Osteocyte (in vitro differentiated cells): Measurements from ENCODE around the gene SGCD. TPM values are rescaled to one million over a fixed set of nuclear protein-coding genes. Genes with fewer than 3 reads are reported as not detected.
A peak's percentile ranks its signal among the peaks of the same experiment; 100 is the strongest.

Source experiments
- DNase-seq: peaks from one replicate; pipeline ENCODE4 v3.0.0; 2021; ENCODE audit warnings: mixed read lengths; ENCODE audit not compliant: unreplicated experiment; ENCODE audit errors: extremely low spot score
- H3K27ac Mint-ChIP-seq: one replicate; pipeline ENCODE4 v1.8.0; 2021; ENCODE audit warnings: mild to moderate bottlenecking, mixed read lengths; ENCODE audit not compliant: unreplicated experiment
- H3K27me3 Mint-ChIP-seq: one replicate; pipeline ENCODE4 v1.8.0; 2021; ENCODE audit warnings: mixed read lengths; ENCODE audit not compliant: unreplicated experiment
- H3K36me3 Mint-ChIP-seq: one replicate; pipeline ENCODE4 v1.8.0; 2021; ENCODE audit warnings: mixed read lengths; ENCODE audit not compliant: unreplicated experiment
- H3K4me1 Mint-ChIP-seq: one replicate; pipeline ENCODE4 v1.8.0; 2021; ENCODE audit warnings: mixed read lengths; ENCODE audit not compliant: unreplicated experiment
- H3K4me3 Mint-ChIP-seq: one replicate; pipeline ENCODE4 v1.8.0; 2021; ENCODE audit warnings: mild to moderate bottlenecking, moderate library complexity, mixed read lengths; ENCODE audit not compliant: unreplicated experiment
- H3K9me3 Mint-ChIP-seq: one replicate; pipeline ENCODE4 v1.8.0; 2021; ENCODE audit warnings: mixed read lengths; ENCODE audit not compliant: unreplicated experiment
- total RNA-seq: library from RNA; stranded (reverse); gene quantifications from 2 replicates; pipeline ENCODE4 v1.2.1, GENCODE V29; 2021
- TF ChIP-seq, protein P1 (sequence below): fragments of 200-600 bp; sonication (generic); IDR thresholded peaks from 2 replicates; pipeline ENCODE4 v1.5.0; 2021; ENCODE audit warnings: antibody characterized with exemption, mild to moderate bottlenecking, moderate library complexity

Gene SGCD
- total RNA-seq, 1 donor from 2014 or later = 13.1 TPM

DNA sequence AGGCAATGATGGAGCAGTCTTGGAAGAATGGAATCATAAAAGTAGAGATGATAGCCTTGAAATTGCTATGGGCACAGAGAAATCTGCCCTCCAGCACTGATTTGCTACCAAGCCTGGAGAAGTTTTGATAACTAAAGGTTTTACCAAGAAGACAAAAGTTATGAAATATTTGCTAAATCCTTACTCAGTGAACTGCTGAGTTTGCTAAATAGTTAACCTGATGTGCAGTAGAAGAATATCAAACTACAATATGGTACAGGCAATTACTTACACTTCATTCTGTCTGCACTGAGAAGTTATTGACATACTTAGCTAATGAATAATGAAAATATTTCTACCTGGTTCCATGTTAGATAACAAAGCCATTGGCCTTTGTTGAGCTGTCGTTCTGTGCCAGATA is 124.5 kb downstream of the SGCD start:
- Mint-ChIP-seq H3K4me1 (peaks cover 12% of the 10 kb centered on the region), H3K4me3 (no peak overlapping the region)
- TF ChIP-seq, protein P1, sequence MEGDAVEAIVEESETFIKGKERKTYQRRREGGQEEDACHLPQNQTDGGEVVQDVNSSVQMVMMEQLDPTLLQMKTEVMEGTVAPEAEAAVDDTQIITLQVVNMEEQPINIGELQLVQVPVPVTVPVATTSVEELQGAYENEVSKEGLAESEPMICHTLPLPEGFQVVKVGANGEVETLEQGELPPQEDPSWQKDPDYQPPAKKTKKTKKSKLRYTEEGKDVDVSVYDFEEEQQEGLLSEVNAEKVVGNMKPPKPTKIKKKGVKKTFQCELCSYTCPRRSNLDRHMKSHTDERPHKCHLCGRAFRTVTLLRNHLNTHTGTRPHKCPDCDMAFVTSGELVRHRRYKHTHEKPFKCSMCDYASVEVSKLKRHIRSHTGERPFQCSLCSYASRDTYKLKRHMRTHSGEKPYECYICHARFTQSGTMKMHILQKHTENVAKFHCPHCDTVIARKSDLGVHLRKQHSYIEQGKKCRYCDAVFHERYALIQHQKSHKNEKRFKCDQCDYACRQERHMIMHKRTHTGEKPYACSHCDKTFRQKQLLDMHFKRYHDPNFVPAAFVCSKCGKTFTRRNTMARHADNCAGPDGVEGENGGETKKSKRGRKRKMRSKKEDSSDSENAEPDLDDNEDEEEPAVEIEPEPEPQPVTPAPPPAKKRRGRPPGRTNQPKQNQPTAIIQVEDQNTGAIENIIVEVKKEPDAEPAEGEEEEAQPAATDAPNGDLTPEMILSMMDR = no peak

DNA sequence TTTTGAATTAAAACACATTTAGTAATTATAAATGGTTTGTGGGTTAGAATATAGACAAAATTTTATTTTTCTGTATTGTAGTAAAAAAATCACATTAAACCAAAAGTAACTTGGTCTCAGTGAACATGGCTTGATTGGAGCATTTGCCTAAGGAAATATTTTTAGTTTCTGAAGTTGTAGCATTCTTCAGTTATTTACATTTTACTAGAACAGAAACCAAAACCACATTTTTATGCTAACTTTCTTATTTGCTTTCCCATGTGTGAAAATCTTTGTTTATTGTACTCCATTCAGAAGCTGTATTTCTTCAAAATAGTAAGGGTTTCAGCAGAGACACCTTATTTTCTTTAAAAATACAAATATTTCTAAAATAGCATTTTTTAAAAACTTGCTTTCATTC is 129.9 kb downstream of the SGCD start:
- Mint-ChIP-seq H3K36me3 (no peaks in the 10 kb centered on the region), H3K4me1 (peaks cover 31% of the 10 kb centered on the region), H3K4me3 (no peak overlapping the region), H3K27ac (peak overlapping the region; percentile 89), H3K9me3 (no peaks in the 10 kb centered on the region), H3K27me3 (no peaks in the 10 kb centered on the region)
- TF ChIP-seq, protein P1 = no peak
- no peak for DNase-seq

More for the DNA sequence above, 124.5 kb downstream of the SGCD start:
- H3K9me3 Mint-ChIP-seq = no peaks in the 10 kb centered on the region
- DNase-seq = no peak
- H3K36me3 Mint-ChIP-seq = no peaks in the 10 kb centered on the region
- no peaks in the 10 kb centered on the region for H3K27me3 Mint-ChIP-seq
- no peak overlapping the region for H3K27ac Mint-ChIP-seq

DNA sequence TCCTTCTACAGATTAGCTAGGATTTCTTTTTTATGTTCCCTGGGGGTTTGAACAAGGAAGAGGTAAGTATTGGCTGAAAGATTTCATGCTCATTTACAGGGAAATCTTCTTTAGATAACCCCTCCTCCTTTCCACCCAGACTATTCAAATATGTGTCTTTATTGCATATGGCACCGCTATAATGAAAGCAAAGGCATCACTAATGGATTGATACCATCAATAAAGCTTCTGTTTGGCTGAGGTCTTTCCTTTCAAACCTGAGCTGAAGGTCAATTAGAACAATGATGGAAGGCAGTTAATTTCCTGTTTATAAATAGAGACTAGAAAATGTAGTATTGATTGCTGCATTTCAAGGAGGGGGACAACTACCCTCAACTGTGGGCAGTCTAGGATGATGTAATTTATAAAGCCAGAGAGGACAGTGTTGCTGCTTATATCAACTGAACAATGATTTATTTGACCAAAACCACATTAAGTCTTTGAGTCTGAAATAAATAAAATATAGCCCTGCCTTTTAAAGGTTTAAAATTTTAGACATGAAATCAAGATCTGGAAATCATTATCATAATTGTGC is 132.9 kb downstream of the SGCD start:
- no peaks in the 10 kb centered on the region for H3K27me3 Mint-ChIP-seq
- peaks cover 37% of the 10 kb centered on the region for H3K4me1 Mint-ChIP-seq
- no peak for DNase-seq
- no peak overlapping the region for H3K4me3 Mint-ChIP-seq
- H3K9me3 Mint-ChIP-seq = no peaks in the 10 kb centered on the region
- TF ChIP-seq, protein P1 = no peak
- H3K36me3 Mint-ChIP-seq = no peaks in the 10 kb centered on the region
- H3K27ac Mint-ChIP-seq = no peak overlapping the region

DNA sequence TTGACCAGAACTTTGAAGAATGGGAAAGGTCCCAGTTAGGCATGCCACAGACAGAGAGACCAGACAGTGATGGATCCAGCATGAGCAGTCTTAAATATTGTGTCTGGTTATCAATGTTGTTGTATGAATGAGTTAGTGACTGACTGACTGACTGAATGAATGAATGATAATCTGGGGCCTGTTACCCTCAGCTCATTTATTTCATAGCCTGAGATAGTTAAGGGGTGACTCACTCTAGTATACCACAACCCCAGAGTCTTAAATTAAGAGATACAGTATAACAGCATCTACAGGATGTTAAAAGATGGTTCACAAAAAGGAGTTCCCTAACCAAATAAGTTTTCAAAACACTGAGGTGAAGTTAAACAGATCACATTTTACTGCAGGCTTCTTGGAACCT is 133.5 kb downstream of the SGCD start:
- TF ChIP-seq, protein P1 = no peak
- Mint-ChIP-seq H3K4me1 (peaks cover 37% of the 10 kb centered on the region), H3K27ac (no peak overlapping the region), H3K36me3 (no peaks in the 10 kb centered on the region), H3K4me3 (no peak overlapping the region), H3K9me3 (no peaks in the 10 kb centered on the region), H3K27me3 (no peaks in the 10 kb centered on the region)
- DNase-seq = no peak

DNA sequence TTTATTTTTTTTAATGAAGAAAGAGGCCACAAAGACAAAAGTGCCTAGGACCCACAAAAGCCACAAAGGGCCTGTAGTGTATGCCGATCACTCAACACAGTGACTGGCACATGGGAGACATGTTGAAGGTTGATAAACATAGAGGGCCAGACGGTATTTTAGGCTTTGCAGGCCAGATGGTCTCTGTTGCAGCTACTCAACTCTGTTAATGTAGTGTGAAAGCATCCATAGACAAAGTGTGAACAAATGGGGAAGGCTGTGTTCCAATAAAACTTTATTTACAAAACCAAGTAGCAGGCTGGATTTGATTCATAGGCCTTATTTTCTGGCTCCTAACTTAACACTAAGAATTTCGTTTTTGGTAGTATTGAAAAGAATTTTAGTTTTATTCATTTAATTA is 139.9 kb downstream of the SGCD start:
- H3K4me3 Mint-ChIP-seq = no peak overlapping the region
- no peak for DNase-seq
- H3K9me3 Mint-ChIP-seq = no peaks in the 10 kb centered on the region
- TF ChIP-seq, protein P1 = no peak
- no peaks in the 10 kb centered on the region for H3K27me3 Mint-ChIP-seq
- H3K36me3 Mint-ChIP-seq = no peaks in the 10 kb centered on the region
- peaks cover 6% of the 10 kb centered on the region for H3K4me1 Mint-ChIP-seq
- no peak overlapping the region for H3K27ac Mint-ChIP-seq
